HFF-Myc (cell line): ENCODE data around the gene RNF113A.
"Not testable (repeated sequence)": the region's sequence is repeated elsewhere in the genome, so short reads cannot be mapped to it uniquely, and the experiment has no call there.

ENCODE experiments used
- DNase-seq: peaks from one replicate; pipeline ENCODE4 v3.0.0-alpha.2; 2011; ENCODE audit warnings: low read depth; ENCODE audit errors: extremely low read depth
- H3K4me3 ChIP-seq: replicated peaks from 2 replicates; pipeline ENCODE4 v1.5.1; 2011; ENCODE audit warnings: low read depth, mild to moderate bottlenecking, control low read depth, low read length
- CTCF ChIP-seq: IDR thresholded peaks from 2 replicates; pipeline ENCODE4 v1.5.1; 2012; ENCODE audit warnings: mild to moderate bottlenecking, low read depth, low read length, control low read depth; ENCODE audit errors: missing control alignments

The RNF113A gene

GRCh38 chrX:119828446-119828845 lies 43.1 kb downstream of the RNF113A start:
- DNase-seq: no peak
- TF ChIP-seq CTCF: no peak
- no peak overlapping the region for H3K4me3 ChIP-seq

- no peak for DNase-seq
- no peak for TF ChIP-seq CTCF
- no peak overlapping the region for H3K4me3 ChIP-seq
These were observed 45.1 kb downstream of the RNF113A start for GRCh38 chrX:119826399-119826959.

- not testable (repeated sequence) for H3K4me3 ChIP-seq, DNase-seq
These were observed 47.3 kb downstream of the RNF113A start for GRCh38 chrX:119824221-119824620.

- H3K4me3 ChIP-seq, DNase-seq: not testable (repeated sequence)
These were observed 49.8 kb downstream of the RNF113A start for GRCh38 chrX:119821703-119822102.
